HG02943 (cell line): ENCODE measurements around the gene METTL2B.

ENCODE experiments used
- ATAC-seq: cut with Tn5 transposase; IDR thresholded peaks from one replicate; pipeline ENCODE4 v1.9.1; 2021; ENCODE audit warnings: mild to moderate bottlenecking, low read depth, moderate library complexity; ENCODE audit not compliant: unreplicated experiment

Gene METTL2B, protein sequence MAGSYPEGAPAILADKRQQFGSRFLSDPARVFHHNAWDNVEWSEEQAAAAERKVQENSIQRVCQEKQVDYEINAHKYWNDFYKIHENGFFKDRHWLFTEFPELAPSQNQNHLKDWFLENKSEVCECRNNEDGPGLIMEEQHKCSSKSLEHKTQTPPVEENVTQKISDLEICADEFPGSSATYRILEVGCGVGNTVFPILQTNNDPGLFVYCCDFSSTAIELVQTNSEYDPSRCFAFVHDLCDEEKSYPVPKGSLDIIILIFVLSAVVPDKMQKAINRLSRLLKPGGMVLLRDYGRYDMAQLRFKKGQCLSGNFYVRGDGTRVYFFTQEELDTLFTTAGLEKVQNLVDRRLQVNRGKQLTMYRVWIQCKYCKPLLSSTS

DNA sequence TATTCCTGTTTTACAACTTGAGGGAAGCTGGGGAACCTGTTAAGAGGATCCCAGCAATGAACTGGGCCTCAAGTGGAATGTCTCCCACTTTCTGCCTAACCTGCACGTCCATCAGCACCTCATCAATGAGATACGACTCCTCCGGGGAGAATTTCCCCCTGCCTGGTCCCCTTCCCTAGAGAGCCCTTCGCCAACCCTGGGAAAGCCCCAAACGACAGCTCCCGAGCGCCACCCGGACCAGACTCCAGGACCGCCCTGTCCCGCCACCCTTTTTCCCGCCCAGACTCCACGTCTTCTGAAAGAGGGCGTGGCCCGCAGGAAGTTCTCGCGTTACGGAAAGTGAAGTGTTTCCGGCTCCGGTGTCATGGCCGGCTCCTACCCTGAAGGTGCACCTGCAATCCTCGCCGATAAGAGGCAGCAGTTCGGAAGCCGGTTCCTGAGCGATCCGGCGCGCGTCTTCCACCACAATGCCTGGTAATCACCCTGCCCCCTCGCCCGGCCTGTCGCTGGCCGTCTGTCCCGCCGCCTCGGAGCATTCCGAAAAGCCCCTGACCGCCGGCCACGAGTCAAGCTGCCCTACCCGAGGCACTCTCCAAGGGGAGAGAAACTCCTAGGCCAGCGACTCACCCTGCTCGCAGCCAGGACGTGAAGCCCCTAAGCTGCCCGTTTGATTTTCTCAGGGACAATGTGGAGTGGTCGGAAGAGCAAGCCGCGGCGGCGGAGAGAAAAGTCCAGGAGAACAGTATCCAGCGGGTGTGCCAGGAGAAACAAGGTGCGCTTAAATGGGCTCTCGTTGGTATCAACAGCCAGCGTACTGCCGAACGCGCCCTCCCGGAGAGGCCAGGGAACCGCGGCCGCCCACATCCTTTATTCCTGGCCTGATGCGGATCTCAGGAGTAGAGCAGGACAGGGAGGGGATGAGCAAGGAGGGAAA, at the start of gene METTL2B:
Gene METTL2B, plus strand, starts transcription at position 347 of the 934 bp plus-strand sequence. Its CDS starts 18 bp downstream, at position 365.
- ATAC-seq, result peak; percentile 93

- no peak for ATAC-seq
These were observed 49.2 kb upstream of the METTL2B start for GRCh38 chr7:128427289-128427891.

DNA sequence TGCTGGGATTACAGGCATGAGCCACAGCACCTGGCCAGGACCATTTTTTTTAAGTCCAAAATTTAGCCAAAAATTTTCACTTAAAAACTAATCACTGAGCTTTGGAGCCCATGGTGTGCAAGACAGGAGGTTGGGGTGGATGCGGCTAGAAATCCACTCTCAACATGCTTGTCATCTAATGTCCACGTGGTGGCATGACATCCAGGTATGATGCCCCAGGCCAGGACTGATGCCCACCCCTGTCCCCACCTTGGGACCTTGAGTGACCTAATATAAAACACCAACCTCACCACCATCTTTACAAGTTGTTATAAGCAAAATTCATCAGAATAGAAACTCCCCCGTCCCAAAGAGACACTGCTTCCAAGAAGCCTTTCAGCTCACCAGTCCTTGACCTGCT, 46.3 kb upstream of the METTL2B start:
- ATAC-seq, result no peak

GRCh38 chr7:128431221-128431620, 45.3 kb upstream of the METTL2B start:
- ATAC-seq, result no peak

DNA sequence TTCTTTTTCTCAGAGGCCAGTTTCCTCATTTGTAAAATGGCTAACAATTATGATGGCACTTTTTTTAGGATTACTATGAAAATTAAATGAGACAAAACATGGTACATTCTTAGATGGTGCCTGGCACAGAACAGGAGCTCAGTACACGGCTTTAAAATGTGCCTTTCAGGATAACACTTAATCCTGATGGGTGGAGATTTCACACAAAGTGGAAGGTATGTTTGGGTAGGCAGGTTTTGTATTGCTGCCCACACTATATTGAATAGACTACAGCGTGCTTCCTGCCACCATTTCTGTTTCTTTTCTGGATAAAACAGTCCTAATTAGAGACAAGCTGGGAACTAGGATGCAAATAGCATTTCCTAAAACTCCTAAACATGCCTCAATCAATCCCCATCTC, 44.8 kb upstream of the METTL2B start:
- ATAC-seq, result no peak

DNA sequence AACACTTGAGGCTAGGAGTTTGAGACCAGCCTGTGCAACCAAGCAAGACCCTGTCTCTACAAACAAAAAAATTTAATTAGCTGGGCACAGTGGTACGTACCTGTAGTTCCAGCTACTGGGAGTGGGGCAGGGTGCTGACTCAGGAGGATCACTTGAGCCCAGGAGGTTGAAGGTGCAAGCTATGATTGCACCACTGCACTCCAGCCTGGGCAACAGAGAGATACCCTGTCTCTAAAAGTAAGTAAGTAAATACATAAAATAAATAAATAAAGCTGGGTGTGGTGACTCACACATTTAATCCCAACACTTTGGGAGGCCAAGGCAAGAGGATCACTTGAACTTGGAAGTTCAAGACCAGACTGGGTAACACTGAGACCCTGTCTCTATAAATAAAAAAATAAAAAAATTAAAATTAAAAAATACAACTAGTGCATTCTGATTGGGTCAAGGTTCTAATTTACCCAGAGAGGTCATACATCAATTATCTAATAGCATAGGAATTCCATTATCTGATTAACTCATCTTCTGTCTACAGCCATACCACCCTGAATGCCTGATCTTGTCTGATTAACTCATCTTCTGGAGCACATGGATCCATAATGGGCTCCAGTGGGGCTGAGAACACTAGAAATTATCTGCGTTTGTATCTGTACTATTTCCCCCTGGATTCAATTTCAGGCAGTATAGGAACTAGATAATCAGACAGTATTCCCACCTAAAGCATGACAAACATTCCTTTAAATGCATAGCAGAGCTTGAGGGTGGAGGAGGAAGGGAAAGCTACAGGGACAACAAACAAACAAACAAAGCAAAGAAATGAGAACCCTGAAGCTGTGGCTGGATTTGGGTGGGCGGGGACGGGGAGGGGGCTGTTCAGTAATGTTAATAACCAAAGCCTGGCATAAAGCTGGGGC, 41.9 kb upstream of the METTL2B start:
- ATAC-seq, result no peak

DNA sequence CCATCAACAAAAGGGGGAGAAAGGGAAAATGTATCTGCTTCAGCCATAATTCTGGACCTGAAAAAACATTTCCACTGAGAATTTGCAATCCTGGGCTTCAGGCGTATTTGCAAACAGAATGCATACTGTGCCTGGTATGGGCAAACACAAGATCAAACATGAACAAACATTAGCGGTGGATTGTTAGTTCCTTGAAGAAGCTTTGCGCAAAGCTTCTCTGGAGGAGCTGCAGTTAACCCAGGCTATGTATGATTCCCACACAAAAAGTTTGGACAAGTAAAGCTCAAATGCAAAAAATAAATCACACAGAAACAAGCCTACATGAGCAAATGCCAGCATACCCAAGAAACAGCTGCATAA, 41.2 kb upstream of the METTL2B start:
- ATAC-seq, result no peak

DNA sequence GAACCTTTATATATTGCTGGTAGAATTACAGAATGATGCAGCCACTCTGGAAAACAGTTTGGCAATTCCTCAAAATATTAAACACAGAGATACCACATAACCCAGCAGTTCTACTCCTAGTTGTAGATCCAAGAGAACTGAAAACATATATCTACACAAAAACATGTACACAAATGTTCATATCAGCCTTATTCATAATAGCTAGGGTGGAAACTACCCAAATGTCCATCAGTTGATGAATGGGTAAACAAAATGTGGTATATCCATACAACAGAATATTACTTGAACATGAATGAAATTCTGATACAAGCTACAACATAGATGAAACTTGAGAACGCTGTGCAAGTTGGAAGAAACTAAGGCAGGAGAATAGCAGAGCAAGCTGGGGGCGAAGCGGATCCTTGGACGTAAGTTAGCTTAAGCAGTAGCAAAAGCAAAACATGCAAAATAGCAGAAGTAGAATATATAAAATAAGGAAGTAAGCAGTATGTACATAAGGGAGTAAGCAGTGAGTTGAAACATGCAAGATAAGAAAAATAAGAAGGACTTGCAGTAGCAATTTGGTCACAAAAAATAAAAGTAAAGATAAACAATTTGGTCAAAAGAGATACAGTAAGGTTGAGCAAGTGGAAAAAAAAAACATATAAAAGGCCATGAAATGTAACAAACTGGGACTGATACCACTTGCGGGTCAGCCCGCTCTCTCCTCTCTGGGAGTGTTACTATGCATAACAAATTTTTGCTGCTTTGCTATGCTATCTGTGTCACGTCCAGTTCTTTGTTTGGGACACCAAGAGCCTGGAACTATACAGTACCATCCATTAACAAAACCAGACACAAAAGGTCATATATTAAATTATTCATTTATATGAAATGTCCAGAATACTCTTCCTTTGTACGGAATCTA, 38.9 kb upstream of the METTL2B start:
- no peak for ATAC-seq

- ATAC-seq, result no peak
These were observed 34.2 kb upstream of the METTL2B start for GRCh38 chr7:128442356-128442755.

GRCh38 chr7:128443831-128444600, 32.5 kb upstream of the METTL2B start:
- ATAC-seq, result no peak

DNA sequence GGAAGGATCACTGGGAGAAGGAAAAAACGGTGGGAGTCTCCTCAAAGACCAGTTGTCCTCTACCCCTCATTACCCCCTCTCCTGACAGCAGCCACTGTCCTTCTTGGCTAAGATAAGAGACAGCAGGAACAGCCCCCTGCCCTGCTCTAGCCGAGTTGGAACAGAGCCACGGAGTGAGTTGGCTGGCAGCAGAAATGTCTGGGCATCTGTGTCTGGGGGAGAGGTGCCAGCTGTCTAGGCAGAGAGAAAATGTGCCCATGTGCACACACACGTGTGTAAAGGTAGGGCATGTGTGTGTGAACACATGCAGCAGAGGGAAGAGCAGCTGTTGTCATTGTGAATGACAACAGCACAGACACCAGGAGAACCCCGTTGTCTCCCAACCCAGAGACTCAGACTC, 30.2 kb upstream of the METTL2B start:
- no peak for ATAC-seq

- ATAC-seq, result no peak
These were observed 28.5 kb upstream of the METTL2B start for GRCh38 chr7:128447941-128448564.

DNA sequence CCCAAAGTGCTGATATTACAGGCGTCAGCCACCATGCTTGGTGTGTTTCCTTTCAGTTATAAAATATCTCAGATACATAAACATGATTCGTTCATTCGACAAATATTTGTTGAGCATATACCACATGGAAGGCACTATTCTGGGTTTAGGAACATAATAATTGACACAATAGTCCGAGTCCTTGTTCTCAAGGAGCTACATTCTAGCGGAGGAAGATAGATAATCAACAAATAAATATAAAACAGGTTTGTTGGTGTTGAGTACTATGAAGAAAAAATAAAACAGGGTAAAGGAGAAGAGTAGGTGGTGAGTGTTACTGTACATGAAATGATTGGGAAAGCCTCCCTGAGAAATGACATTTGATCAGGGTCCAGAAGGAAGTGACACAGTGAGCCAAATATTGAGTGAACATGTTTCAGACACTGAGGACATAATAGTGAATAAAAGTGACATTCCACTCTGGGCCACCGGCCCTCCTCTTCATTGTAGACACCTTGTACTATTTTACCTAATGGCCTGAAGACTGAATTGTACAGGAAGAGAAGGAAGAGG, 27.7 kb upstream of the METTL2B start:
- no peak for ATAC-seq

DNA sequence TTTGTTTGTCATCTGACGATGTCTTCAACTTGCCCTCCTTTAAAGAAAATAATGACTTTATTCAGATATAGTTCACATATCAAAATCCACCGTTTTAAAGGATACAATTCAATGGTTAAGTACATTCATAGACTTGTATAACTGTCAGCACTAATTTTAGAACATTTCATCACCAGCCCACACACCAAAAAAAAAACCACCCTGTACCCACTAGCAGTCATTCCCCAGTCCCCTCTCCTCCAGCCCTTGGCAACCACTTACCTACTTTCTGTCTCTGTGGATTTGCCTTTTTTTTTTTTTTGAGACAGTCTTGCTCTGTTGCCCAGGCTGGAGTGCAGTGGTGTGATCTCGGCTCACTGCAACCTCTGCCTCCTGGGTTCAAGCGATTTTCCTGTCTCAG, 26.1 kb upstream of the METTL2B start:
- no peak for ATAC-seq

DNA sequence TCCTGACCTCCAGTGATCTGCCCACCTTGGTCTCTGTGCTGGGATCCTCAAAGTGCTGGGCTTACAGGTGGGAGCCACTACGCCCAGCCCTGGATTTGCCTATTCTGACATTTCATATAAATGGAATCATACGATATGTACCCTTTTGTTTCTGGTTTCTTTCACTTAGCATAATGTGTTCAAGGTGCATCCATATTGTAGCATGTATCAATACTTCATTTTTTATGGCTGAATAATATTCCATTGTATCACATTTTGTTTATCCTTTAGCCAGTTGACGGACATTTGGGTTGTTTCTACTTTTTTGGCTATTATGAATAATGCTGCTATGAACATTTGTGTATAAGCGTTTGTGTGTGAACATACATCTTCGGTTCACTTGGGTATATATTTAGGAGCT, 25.6 kb upstream of the METTL2B start:
- ATAC-seq, result no peak

DNA sequence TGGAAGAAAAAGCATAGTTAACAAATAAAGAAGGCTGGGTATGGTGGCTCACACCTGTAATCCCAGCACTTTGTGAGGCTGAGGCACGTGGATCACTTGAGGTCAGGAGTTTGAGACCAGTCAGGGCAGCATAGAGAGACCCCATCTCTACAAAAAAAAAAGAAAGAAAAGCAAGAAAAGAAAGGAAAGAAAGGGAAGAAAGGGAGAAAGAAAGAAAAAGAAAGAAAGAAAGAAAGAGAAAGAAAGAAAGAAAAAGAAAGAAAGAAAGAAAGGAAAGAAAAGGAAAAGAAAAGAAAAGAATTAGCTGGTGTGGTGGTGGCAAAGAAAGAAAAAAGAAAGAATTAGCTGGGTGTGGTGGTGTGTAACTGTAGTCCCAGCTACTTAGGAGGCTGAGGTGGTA, 24.0 kb upstream of the METTL2B start:
- ATAC-seq, result no peak
